Activated CD4-positive, alpha-beta T cell treated with anti-CD3 and anti-CD28 coated beads, Interleukin-2, amount 10 ng/mL, durations not matched to agents 7 days and 5 days (primary cell): ENCODE data around the gene CEP41. TPM values are rescaled to one million over a fixed set of nuclear protein-coding genes. Genes with fewer than 3 reads are reported as not detected.

Experiments used
- CTCF ChIA-PET: fragments of 350-600 bp; sonication (Branson Sonifier 250); formaldehyde crosslinking; loops from one replicate; lab custom pipeline; 2021; ENCODE audit warnings: antibody characterized with exemption; lab: Charles Lee
- POLR2A ChIA-PET: fragments of 350-600 bp; sonication (Branson Sonifier 250); formaldehyde crosslinking; loops from one replicate; lab custom pipeline; 2021; ENCODE audit warnings: antibody characterized with exemption; lab: Charles Lee
- DNase-seq: peaks from one replicate; pipeline ENCODE4 v3.0.0-alpha.2; 2020
- H3K27ac Mint-ChIP-seq: one replicate; pipeline ENCODE4 v1.8.0; 2021; ENCODE audit warnings: mild to moderate bottlenecking, moderate library complexity, mixed read lengths
- H3K27me3 Mint-ChIP-seq: one replicate; pipeline ENCODE4 v1.8.0; 2021; ENCODE audit warnings: mixed read lengths
- H3K36me3 Mint-ChIP-seq: one replicate; pipeline ENCODE4 v1.8.0; 2021; ENCODE audit warnings: low read depth, mixed read lengths
- H3K4me1 Mint-ChIP-seq: one replicate; pipeline ENCODE4 v1.8.0; 2021; ENCODE audit warnings: mixed read lengths
- H3K4me3 Mint-ChIP-seq: one replicate; pipeline ENCODE4 v1.8.0; 2021; ENCODE audit warnings: mild to moderate bottlenecking, moderate library complexity, mixed read lengths
- H3K9me3 Mint-ChIP-seq: one replicate; pipeline ENCODE4 v1.8.0; 2021; ENCODE audit warnings: mixed read lengths
- total RNA-seq, 2 experiments: library from RNA; stranded (reverse); gene quantifications; one replicate each; pipeline ENCODE4 v1.2.3, GENCODE V29; 2021

Gene CEP41
- total RNA-seq, 2 experiments from 2014 or later = 18.5 to 19.6 TPM

DNA sequence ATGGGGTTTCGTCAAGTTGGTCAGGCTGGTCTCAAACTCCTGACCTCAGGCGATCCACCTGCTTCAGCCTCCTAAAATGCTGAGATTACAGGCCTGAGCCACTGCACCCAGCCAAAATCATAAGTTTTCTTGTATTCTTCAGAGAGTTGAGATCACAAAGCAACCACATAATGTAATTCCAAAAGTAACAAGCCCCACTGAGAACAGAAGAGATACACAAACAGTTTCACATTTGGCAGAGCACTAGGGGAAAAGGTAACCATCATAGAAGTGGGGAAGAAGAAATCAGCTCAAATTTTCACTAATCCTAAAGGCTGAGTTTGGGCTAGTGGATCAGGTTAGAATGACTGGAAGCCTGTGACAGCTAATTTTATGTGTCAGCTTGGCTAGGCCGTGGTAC lies 5.4 kb upstream of the CEP41 start:
- Mint-ChIP-seq H3K27me3 (peaks cover 2% of the 10 kb centered on the region), H3K9me3 (peaks cover 16% of the 10 kb centered on the region), H3K4me1 (peaks cover 30% of the 10 kb centered on the region), H3K36me3 (peaks cover 12% of the 10 kb centered on the region), H3K27ac (no peak overlapping the region), H3K4me3 (no peak overlapping the region)
- POLR2A ChIA-PET = no interaction called here
- CTCF ChIA-PET = interaction anchor here (0.7 to 1.0 kb wide), 2 partner anchors 33 to 40 kb away, joined by 3 read pairs; no protein-coding TSS in a partner anchor
- DNase-seq = no peak

DNA sequence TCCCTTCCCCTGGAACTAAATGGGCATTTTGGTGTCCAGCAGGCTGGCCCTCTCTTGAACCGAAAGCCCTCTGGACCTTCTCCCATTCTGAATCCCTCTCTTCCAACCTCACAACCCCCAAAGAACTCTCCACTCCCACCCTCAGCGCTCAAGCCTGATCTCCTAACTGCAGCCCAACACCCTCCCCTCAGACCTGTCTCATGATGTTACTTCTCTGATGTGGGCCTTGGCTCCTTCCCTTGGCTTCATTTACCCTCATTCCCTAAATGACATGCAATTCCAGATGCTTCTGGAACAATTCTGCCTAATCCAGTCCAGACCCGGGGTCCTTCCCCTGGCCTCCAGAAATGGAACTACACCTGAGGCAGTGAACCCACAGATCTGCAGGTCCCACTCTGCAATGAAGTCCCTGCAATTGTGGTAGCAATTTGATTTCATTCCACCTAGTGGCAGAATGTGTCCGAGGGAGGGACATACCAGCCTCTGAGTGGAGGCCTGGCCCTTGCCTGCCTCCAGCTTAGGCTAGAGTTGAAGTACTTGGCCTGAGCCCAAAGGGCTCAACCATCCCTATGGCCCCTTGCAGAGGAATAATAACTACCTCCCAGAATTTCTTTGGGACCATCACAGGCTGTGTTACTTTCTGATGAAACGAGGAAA lies 4.1 kb upstream of the CEP41 start:
- Mint-ChIP-seq H3K36me3 (peaks cover 16% of the 10 kb centered on the region), H3K9me3 (peaks cover 18% of the 10 kb centered on the region), H3K4me1 (peaks cover 38% of the 10 kb centered on the region), H3K27me3 (peaks cover 2% of the 10 kb centered on the region), H3K4me3 (no peak overlapping the region), H3K27ac (no peak overlapping the region)
- no peak for DNase-seq
- ChIA-PET CTCF (no interaction called here), POLR2A (no interaction called here)

DNA sequence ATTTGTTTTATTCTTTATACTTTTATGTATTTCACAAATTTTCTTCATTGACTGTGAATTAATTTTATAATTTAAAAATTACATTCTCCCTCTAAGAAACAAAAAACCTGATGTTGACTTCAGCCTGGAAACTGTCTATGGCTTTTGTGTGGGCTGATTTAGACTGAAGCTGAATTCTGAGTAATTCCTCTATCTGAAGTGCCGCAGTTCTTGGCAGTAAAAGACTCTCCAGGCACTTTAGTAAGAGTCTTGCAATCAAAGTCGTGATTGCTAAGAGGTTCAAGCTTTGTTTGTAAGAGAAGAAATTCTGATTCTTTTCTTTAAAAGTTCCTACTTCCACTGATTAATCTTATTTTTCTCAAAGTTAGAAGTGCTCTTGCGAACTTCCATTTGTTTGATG lies 3.4 kb upstream of the CEP41 start:
- ChIA-PET POLR2A (no interaction called here), CTCF (no interaction called here)
- H3K9me3 Mint-ChIP-seq = peaks cover 20% of the 10 kb centered on the region
- peaks cover 22% of the 10 kb centered on the region for H3K36me3 Mint-ChIP-seq
- H3K27me3 Mint-ChIP-seq = peaks cover 2% of the 10 kb centered on the region
- no peak overlapping the region for H3K27ac Mint-ChIP-seq
- no peak for DNase-seq
- H3K4me1 Mint-ChIP-seq = peaks cover 44% of the 10 kb centered on the region
- no peak overlapping the region for H3K4me3 Mint-ChIP-seq

GRCh38 chr7:130442601-130443000 lies 1.8 kb upstream of the CEP41 start:
- H3K4me1 Mint-ChIP-seq = peaks cover 51% of the 10 kb centered on the region
- DNase-seq = no peak
- no peak overlapping the region for H3K4me3 Mint-ChIP-seq
- ChIA-PET POLR2A (interaction anchor here (0.7 kb wide), 1 partner anchor 87 kb away, joined by 3 read pairs; no protein-coding TSS in a partner anchor), CTCF (no interaction called here)
- H3K27ac Mint-ChIP-seq = no peak overlapping the region
- no peaks in the 10 kb centered on the region for H3K27me3 Mint-ChIP-seq
- peaks cover 22% of the 10 kb centered on the region for H3K36me3 Mint-ChIP-seq
- H3K9me3 Mint-ChIP-seq = peaks cover 10% of the 10 kb centered on the region

GRCh38 chr7:130441408-130441869 lies 623 bp upstream of the CEP41 start:
- Mint-ChIP-seq H3K9me3 (peaks cover 8% of the 10 kb centered on the region), H3K4me1 (peaks cover 54% of the 10 kb centered on the region), H3K27me3 (no peaks in the 10 kb centered on the region), H3K4me3 (peak overlapping the region; percentile 89), H3K27ac (peak overlapping the region; percentile 98), H3K36me3 (peaks cover 24% of the 10 kb centered on the region)
- ChIA-PET CTCF (interaction anchor here (0.9 to 1.2 kb wide), 2 partner anchors 14 to 17 kb away, joined by 3 to 4 read pairs; no protein-coding TSS in a partner anchor), POLR2A (interaction anchor here (0.6 kb wide), 1 partner anchor 371 kb away, joined by 3 read pairs; the partner anchor contains the start of gene KLHDC10)
- no peak for DNase-seq

- Mint-ChIP-seq H3K9me3 (peaks cover 4% of the 10 kb centered on the region), H3K4me1 (peaks cover 35% of the 10 kb centered on the region), H3K36me3 (peaks cover 30% of the 10 kb centered on the region), H3K27ac (peak overlapping the region; percentile 31), H3K4me3 (no peak overlapping the region), H3K27me3 (no peaks in the 10 kb centered on the region)
- ChIA-PET POLR2A (no interaction called here), CTCF (interaction anchor here (0.7 to 0.9 kb wide), 2 partner anchors 49 to 186 kb away, joined by 3 read pairs; no protein-coding TSS in a partner anchor)
- DNase-seq = no peak
These were observed 4.6 kb downstream of the CEP41 start for GRCh38 chr7:130436253-130436652.

- Mint-ChIP-seq H3K27ac (no peak overlapping the region), H3K36me3 (peaks cover 27% of the 10 kb centered on the region), H3K9me3 (peaks cover 3% of the 10 kb centered on the region), H3K4me3 (no peak overlapping the region), H3K27me3 (no peaks in the 10 kb centered on the region), H3K4me1 (peaks cover 27% of the 10 kb centered on the region)
- ChIA-PET CTCF (interaction anchor here (0.7 kb wide), 1 partner anchor 185 kb away, joined by 3 read pairs; no protein-coding TSS in a partner anchor), POLR2A (no interaction called here)
- no peak for DNase-seq
These were observed 5.4 kb downstream of the CEP41 start for GRCh38 chr7:130435311-130435854.

DNA sequence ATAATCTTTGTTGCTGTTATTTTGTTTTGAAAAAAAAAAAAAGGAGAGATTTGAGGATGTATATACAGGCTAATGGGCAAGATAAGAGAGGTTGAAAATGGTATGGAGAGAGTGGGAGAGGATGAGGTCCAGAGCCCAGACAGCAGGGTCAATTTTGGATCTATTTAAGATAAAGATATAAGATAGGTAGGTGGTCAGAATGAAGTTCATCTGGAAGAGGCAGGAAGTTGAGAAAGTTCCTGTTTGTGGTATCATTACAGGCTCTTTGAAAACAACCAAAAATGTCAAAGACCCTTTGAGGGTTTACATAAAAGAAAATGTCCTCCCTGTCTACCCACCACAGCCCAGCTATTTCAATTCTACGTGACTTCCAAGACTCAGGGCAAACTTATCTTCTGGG lies 7.5 kb downstream of the CEP41 start:
- no peak for DNase-seq
- no peaks in the 10 kb centered on the region for H3K9me3 Mint-ChIP-seq
- POLR2A ChIA-PET = no interaction called here
- no peak overlapping the region for H3K27ac Mint-ChIP-seq
- H3K4me1 Mint-ChIP-seq = peaks cover 19% of the 10 kb centered on the region
- no peaks in the 10 kb centered on the region for H3K27me3 Mint-ChIP-seq
- H3K4me3 Mint-ChIP-seq = no peak overlapping the region
- CTCF ChIA-PET = interaction anchor here (1.8 kb wide), 1 partner anchor 20 kb away, joined by 4 read pairs; no protein-coding TSS in a partner anchor
- H3K36me3 Mint-ChIP-seq = peaks cover 19% of the 10 kb centered on the region

DNA sequence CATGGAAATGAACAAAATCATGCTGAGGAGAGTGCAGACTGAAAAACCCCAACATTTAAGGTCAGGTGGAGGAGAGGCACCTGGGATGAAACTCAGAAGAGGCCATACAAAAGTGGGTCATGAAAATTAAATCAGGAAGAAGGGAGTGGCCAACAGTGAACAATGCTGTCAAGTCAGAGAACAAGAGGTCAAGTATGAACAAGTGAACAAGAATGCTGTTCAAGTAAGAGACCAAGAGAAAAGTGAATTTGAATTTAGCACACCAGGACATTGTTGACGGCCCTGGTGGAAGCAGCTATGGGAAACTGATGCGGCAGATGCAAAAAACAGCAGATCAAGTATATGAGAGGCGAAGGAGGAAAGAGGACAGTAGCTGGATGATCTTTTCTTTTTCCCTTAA lies 7.9 kb downstream of the CEP41 start:
- H3K27ac Mint-ChIP-seq = no peak overlapping the region
- no peaks in the 10 kb centered on the region for H3K27me3 Mint-ChIP-seq
- H3K36me3 Mint-ChIP-seq = peaks cover 17% of the 10 kb centered on the region
- CTCF ChIA-PET = interaction anchor here (1.8 kb wide), 1 partner anchor 20 kb away, joined by 4 read pairs; no protein-coding TSS in a partner anchor
- POLR2A ChIA-PET = no interaction called here
- H3K4me1 Mint-ChIP-seq = peaks cover 16% of the 10 kb centered on the region
- DNase-seq = no peak
- H3K4me3 Mint-ChIP-seq = no peak overlapping the region
- no peaks in the 10 kb centered on the region for H3K9me3 Mint-ChIP-seq

DNA sequence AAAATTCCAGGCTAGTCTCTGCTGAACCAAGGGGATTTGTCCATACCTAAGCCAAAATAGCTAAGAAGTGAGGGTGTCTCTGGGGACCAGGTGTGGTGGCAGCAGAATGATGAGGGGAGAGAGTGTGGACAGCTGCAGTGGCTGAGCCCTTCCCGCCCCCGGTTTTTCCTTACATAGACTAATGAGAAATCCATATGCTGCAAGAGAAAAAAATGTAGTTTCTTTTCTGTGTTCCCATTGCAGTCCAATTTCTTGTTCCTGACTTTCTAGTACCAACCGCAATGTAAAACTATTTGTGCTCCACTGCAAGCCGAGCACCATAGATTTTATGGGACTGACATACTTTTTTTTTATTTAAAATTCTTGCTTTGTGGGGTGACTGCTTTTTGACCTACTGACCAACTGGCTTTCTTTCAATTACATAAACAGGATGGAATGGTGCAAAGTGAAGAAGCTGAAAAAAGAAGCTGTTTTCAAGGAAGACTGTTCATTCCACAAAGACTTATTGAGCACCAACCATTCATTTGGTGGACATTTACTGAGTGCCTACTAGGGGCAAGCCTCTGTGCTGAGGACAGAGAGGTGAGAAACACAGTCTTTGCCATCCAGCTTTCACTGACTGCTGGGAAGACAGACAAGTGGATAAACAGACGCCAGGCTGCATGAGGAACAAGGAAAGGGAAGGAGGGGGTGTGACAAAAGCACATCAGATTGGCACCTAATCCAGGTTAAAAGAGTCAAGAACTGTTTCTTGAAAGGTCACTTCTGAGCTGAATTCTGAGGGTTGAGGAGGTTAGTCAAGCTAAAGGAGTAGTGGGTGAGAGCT lies 9.8 kb downstream of the CEP41 start:
- Mint-ChIP-seq H3K4me3 (no peak overlapping the region), H3K27me3 (no peaks in the 10 kb centered on the region), H3K27ac (no peak overlapping the region), H3K4me1 (peaks cover 16% of the 10 kb centered on the region), H3K36me3 (peaks cover 12% of the 10 kb centered on the region), H3K9me3 (no peaks in the 10 kb centered on the region)
- DNase-seq = no peak
- POLR2A ChIA-PET = no interaction called here
- CTCF ChIA-PET = interaction anchor here (0.6 to 1.7 kb wide), 3 partner anchors 9 to 232 kb away, joined by 3 read pairs; no protein-coding TSS in a partner anchor

GRCh38 chr7:130430115-130430514 lies 10.7 kb downstream of the CEP41 start:
- POLR2A ChIA-PET = no interaction called here
- H3K9me3 Mint-ChIP-seq = no peaks in the 10 kb centered on the region
- no peaks in the 10 kb centered on the region for H3K27me3 Mint-ChIP-seq

GRCh38 chr7:130429019-130429418 lies 11.8 kb downstream of the CEP41 start:
- H3K4me3 Mint-ChIP-seq = no peak overlapping the region
- peaks cover 14% of the 10 kb centered on the region for H3K36me3 Mint-ChIP-seq
- POLR2A ChIA-PET = interaction anchor here (0.6 kb wide), 1 partner anchor 27 kb away, joined by 3 read pairs; no protein-coding TSS in a partner anchor
- no peaks in the 10 kb centered on the region for H3K9me3 Mint-ChIP-seq
- H3K27me3 Mint-ChIP-seq = no peaks in the 10 kb centered on the region
- CTCF ChIA-PET = no interaction called here
- H3K4me1 Mint-ChIP-seq = peaks cover 28% of the 10 kb centered on the region
- H3K27ac Mint-ChIP-seq = no peak overlapping the region
- DNase-seq = no peak

More at GRCh38 chr7:130430115-130430514, 10.7 kb downstream of the CEP41 start:
- Mint-ChIP-seq H3K27ac (no peak overlapping the region), H3K4me3 (no peak overlapping the region), H3K4me1 (peaks cover 23% of the 10 kb centered on the region), H3K36me3 (peaks cover 14% of the 10 kb centered on the region)
- DNase-seq = no peak
- CTCF ChIA-PET = interaction anchor here (0.6 to 1.7 kb wide), 3 partner anchors 8 to 233 kb away, joined by 3 read pairs; no protein-coding TSS in a partner anchor
